ENCODE data around the gene CYSRT1. TPM values are rescaled to one million over a fixed set of nuclear protein-coding genes. Genes with fewer than 3 reads are reported as not detected.

CYSRT1 gene
- total RNA-seq, 1 donor from 2014 or later, result 0.27 TPM

DNA sequence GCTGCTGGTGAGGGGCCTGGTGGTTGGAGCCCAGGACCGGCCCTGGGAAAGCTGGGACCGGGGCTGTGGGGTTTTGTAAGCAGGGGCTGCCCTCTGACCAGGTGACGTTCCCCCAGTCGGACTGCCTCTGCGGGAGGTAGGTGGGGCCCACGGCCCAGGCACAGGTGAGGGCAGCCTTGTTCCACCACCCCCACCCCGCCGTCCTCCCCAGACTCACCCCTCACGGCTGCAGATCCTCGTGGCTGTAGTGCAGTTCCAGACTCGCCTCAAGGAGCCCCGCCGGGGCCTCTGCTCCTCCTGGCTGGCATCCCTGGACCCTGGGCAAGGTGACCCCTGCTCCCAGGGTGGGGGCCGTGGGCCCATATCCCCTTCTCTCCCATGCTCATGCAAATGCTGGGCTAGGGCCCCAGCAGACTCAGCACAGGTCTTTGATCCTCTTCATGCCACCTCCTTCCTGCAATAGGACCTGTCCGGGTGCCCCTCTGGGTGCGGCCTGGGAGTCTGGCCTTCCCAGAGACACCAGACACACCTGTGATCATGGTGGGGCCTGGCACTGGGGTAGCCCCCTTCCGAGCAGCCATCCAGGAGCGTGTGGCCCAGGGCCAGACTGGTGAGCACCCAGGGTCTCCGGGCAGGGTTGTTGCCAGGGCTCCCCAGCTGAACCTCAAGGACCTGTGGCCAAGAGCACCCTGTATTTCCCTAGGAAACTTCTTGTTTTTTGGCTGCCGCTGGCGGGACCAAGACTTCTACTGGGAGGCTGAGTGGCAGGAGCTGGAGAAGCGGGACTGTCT, 9.6 kb upstream of the CYSRT1 start:
- Histone ChIP-seq H3K27ac (replicated peaks) (no peak overlapping the region), H3K9me3 (replicated peaks) (no peaks in the 10 kb centered on the region), H3K27me3 (ENCODE audit: low read depth) (no peaks in the 10 kb centered on the region), H3K36me3 (peaks cover 15% of the 10 kb centered on the region), H3K4me1 (peaks cover 29% of the 10 kb centered on the region), H3K4me3 (no peak overlapping the region)
- no peak for DNase-seq
- intact Hi-C loops (cut with micrococcal nuclease), result no loop called here
- TF ChIP-seq, protein P1, sequence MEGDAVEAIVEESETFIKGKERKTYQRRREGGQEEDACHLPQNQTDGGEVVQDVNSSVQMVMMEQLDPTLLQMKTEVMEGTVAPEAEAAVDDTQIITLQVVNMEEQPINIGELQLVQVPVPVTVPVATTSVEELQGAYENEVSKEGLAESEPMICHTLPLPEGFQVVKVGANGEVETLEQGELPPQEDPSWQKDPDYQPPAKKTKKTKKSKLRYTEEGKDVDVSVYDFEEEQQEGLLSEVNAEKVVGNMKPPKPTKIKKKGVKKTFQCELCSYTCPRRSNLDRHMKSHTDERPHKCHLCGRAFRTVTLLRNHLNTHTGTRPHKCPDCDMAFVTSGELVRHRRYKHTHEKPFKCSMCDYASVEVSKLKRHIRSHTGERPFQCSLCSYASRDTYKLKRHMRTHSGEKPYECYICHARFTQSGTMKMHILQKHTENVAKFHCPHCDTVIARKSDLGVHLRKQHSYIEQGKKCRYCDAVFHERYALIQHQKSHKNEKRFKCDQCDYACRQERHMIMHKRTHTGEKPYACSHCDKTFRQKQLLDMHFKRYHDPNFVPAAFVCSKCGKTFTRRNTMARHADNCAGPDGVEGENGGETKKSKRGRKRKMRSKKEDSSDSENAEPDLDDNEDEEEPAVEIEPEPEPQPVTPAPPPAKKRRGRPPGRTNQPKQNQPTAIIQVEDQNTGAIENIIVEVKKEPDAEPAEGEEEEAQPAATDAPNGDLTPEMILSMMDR (IDR thresholded peaks at IDR 0.05; ENCODE audit: borderline replicate concordance), result no peak

DNA sequence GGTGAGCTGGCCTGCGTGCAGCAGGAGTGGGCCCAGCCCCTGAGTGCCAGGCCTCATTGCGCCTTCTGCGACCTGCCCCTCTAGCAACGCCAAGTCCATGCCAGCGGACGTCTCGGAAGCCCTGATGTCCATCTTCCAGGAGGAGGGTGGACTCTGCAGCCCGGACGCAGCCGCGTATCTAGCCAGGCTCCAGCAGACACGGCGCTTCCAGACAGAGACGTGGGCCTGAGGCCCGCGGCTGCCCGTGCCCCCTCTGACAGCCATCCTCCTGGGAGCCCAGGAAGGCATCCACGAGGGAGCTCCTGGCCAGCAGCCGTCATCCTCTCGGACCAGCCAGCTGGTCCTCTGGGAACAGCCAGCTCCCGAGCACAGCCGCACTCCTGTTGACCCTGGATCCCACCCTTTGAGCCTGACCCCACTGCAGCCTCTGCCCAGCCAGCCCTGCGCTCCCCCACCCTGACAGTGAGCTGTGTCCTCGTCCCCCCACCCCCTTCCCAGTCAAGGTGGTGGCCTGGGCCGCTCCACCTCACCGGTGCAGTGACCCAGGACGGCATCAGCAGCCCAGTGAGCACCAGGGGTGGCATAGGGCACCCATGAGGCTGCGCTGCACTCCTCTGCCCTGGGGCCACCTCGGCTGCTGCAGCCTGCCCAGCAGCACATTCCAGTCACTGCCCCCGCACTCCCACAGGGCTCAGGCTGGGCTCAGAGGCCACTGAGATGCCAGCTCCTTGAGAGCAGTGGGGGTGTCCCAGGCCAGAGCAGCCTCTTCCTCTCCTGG, 8.6 kb upstream of the CYSRT1 start:
- Histone ChIP-seq H3K27ac (replicated peaks) (no peak overlapping the region), H3K4me1 (peaks cover 37% of the 10 kb centered on the region), H3K4me3 (no peak overlapping the region), H3K36me3 (peaks cover 15% of the 10 kb centered on the region), H3K9me3 (replicated peaks) (no peaks in the 10 kb centered on the region), H3K27me3 (ENCODE audit: low read depth) (no peaks in the 10 kb centered on the region)
- no peak for DNase-seq
- intact Hi-C loops (cut with micrococcal nuclease), result no loop called here
- TF ChIP-seq, protein P1 (IDR thresholded peaks at IDR 0.05; ENCODE audit: borderline replicate concordance), result no peak

DNA sequence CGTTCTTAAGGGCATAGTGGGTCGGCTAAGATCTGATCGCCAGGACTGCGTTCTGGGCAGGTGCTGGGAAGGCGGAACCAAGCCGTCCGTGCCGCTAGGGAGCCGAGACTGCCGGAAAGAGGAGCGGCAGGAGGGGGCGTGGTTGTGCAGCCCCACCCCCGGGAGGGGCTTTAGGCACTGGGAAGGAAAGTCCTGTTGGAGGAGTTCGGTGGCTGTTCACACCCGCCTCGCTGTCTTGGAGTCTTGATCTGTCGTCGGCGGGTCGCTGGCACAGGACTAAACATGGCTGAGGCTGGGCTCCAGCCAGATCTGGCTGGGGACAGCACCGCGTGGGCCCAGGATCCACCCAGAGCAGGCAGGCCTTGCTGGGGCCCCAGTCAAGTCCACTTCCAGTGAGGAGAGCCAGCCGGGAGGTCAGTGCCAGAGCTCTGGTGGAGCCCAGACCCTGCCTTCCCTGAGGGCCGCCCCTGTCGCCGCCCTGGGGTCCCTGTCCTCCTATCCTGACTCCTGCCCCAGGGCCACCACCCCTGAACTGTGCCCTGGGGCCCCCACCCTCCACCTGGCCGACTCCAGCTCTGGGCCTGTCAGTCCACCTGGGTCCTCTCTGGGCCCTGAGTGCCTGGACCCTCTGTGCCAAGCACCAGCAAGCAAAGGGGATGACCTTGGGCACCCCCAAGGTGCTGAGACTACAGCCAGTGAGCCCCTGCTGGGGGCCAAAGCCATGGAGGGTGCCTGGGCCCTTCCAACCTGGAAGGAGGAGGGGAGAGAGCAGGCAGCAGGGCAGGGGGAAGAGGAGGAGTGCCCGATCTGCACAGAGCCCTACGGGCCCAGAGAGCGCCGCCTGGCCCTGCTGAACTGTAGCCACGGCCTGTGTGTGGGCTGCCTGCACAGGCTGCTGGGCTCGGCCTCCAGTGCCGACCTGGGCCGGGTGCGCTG, 7.4 kb upstream of the CYSRT1 start:
- peak overlapping the region; percentile 59 for H3K4me3 ChIP-seq

DNA sequence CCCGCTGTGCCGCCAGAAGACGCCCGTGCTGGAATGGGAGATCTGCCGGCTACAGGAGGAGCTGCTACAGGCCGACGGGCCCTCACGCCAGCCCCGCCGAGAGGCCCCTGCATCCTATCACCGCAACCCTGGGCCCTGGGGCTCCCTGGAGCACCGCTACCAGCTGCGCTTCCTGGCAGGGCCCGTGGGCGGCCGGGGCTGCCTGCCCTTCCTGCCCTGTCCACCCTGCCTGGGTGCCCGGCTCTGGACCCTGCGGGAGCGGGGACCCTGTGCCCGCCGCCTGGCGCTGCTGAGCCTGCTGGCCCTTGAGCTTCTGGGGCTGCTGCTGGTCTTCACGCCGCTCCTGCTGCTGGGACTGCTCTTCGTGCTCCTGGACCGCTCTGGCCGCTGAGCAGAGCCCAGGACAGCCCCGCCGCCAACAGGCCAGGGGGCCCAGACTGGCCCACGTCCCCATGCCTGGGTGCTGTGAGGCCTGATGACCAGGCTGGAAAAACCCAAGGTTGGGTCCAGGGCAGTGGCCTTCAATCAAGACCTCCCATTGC, 6.7 kb upstream of the CYSRT1 start:
- TF ChIP-seq, protein P1 (IDR thresholded peaks at IDR 0.05; ENCODE audit: borderline replicate concordance), result no peak
- intact Hi-C loops (cut with micrococcal nuclease), result no loop called here
- DNase-seq, result no peak
- peaks cover 15% of the 10 kb centered on the region for H3K36me3 ChIP-seq
- no peaks in the 10 kb centered on the region for H3K9me3 ChIP-seq (replicated peaks)
- H3K27me3 ChIP-seq (ENCODE audit: low read depth), result no peaks in the 10 kb centered on the region
- peaks cover 52% of the 10 kb centered on the region for H3K4me1 ChIP-seq
- H3K4me3 ChIP-seq, result peak overlapping the region; percentile 59
- H3K27ac ChIP-seq (replicated peaks), result peak overlapping the region; percentile 66

More for the DNA sequence above, 7.4 kb upstream of the CYSRT1 start:
- intact Hi-C loops (cut with micrococcal nuclease), result no loop called here
- Histone ChIP-seq H3K27me3 (ENCODE audit: low read depth) (no peaks in the 10 kb centered on the region), H3K27ac (replicated peaks) (peak overlapping the region; percentile 66), H3K9me3 (replicated peaks) (no peaks in the 10 kb centered on the region), H3K4me1 (peaks cover 45% of the 10 kb centered on the region), H3K36me3 (peaks cover 15% of the 10 kb centered on the region)
- TF ChIP-seq, protein P1 (IDR thresholded peaks at IDR 0.05; ENCODE audit: borderline replicate concordance), result no peak
- DNase-seq, result peak; percentile 75
